GM10266 (cell line): ENCODE measurements around the gene BLID.

Experiments used
- DNase-seq: peaks from one replicate; pipeline ENCODE4 v3.0.0; 2012; ENCODE audit errors: extremely low spot score
- CTCF ChIP-seq: IDR thresholded peaks from 2 replicates; pipeline ENCODE4 v1.5.1; 2012; ENCODE audit warnings: mild to moderate bottlenecking, low read depth; ENCODE audit not compliant: control insufficient read depth, insufficient read depth; ENCODE audit errors: missing control alignments

BLID gene

GRCh38 chr11:122150216-122151124, 34.5 kb upstream of the BLID start:
- no peak for TF ChIP-seq CTCF
- no peak for DNase-seq

GRCh38 chr11:122149202-122149601, 33.2 kb upstream of the BLID start:
- DNase-seq = no peak
- no peak for TF ChIP-seq CTCF

- TF ChIP-seq CTCF = no peak
- DNase-seq = no peak
Measured at GRCh38 chr11:122146475-122146874, 30.5 kb upstream of the BLID start.

- no peak for TF ChIP-seq CTCF
- DNase-seq = no peak
Measured at GRCh38 chr11:122145715-122146274, 29.8 kb upstream of the BLID start.

- no peak for TF ChIP-seq CTCF
- DNase-seq = no peak
Measured at GRCh38 chr11:122144752-122145151, 28.7 kb upstream of the BLID start.

- TF ChIP-seq CTCF = no peak
- no peak for DNase-seq
Measured at GRCh38 chr11:122141725-122142124, 25.7 kb upstream of the BLID start.

GRCh38 chr11:122140500-122140899, 24.5 kb upstream of the BLID start:
- no peak for DNase-seq
- TF ChIP-seq CTCF = no peak
